ENCODE measurements around the gene DBP.

DNA sequence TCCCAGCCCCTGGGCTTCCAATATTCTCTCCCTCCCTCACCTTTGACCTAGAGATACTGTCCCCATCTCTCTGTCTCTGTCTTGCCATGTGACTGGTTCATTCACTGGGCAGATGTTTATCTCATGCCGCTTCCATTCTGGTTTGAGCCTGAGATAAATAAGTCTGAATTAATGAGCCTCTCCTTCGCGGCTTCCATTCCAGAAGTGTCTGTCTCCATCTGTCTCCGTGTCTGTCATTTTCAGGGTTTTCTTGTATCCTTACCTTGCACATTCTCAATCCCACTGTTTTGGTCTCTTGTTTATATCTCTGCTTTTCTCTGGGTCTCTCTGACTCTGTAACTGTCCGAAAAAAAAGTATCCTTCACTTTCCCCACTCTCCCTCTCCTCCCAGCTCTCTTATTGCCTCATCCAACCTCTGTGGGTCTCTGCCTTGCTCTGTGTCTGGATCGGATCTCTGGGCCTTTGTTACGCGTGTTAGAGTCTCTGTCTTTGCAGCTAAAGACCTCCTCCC lies 13.6 kb downstream of the DBP start:
- TF ChIP-seq CTCF (CRISPR knock-in tag; IDR thresholded peaks at IDR 0.05): no peak
- peak; percentile 26; the same call in 1 of the 2 replicates for TF ChIP-seq PHF8 (CRISPR knock-in tag; IDR thresholded peaks at IDR 0.05)
- TF ChIP-seq ASH2L (IDR thresholded peaks at IDR 0.05; ENCODE audit: insufficient read length, low read depth, low read length): no peak
- TF ChIP-seq IRF2 (CRISPR knock-in tag; IDR thresholded peaks at IDR 0.05): no peak
- no peak for TF ChIP-seq MYNN (CRISPR knock-in tag; IDR thresholded peaks at IDR 0.05; ENCODE audit: low read depth)
- no peak for TF ChIP-seq NR2F1 (CRISPR knock-in tag; IDR thresholded peaks at IDR 0.05)
- no peak for TF ChIP-seq EZH2 (conservative IDR thresholded peaks at IDR 0.05; ENCODE audit: low read depth, low read length)
- TF ChIP-seq HDAC1 (CRISPR knock-in tag; IDR thresholded peaks at IDR 0.05): no peak
- TF ChIP-seq SMC3 (IDR thresholded peaks at IDR 0.05; ENCODE audit: low read length): no peak
- TF ChIP-seq ZNF800 (CRISPR knock-in tag; IDR thresholded peaks at IDR 0.05): no peak
- no peak for TF ChIP-seq ZFAT (CRISPR knock-in tag; conservative IDR thresholded peaks at IDR 0.05)

All from HepG2 (cell line).